ENCODE data around the gene TNFSF11. TPM values are rescaled to one million over a fixed set of nuclear protein-coding genes. Genes with fewer than 3 reads are reported as not detected.

TNFSF11 gene
- total and polyA plus RNA-seq, 2 donors (not counting 3 experiments of a cell fraction or from before 2014, with no cell fraction given), result not detected

- Histone ChIP-seq H3K4me3 (replicated peaks in 1 of 3; ENCODE audit: insufficient read depth in 1 of 3, low read depth in 1 of 3, low read length in 3 of 3) (no peak overlapping the region), H3K4me2 (ENCODE audit: insufficient read depth, low read length) (no peak overlapping the region), H3K4me1 (ENCODE audit: control insufficient read depth, extremely low read depth, insufficient read depth, low read length) (no peaks in the 10 kb centered on the region), H3K9ac (replicated peaks; ENCODE audit: extremely low read depth, insufficient read depth, low read length) (no peak overlapping the region), H3K9me3 (replicated peaks; ENCODE audit: control insufficient read depth, insufficient read depth, low read length) (no peaks in the 10 kb centered on the region), H3K27ac (ENCODE audit: insufficient read depth, low read depth, low read length) (no peak overlapping the region), H3K79me2 (ENCODE audit: control insufficient read depth, insufficient read depth, low read length) (no peaks in the 10 kb centered on the region), H4K20me1 (replicated peaks; ENCODE audit: control insufficient read depth, extremely low read depth, insufficient read depth, low read length) (no peaks in the 10 kb centered on the region), H3K36me3 (ENCODE audit: control insufficient read depth in 2 of 2, extremely low read depth in 1 of 2, insufficient read depth in 2 of 2, low read length in 2 of 2) (no peaks in the 10 kb centered on the region), H3K9me1 (replicated peaks; ENCODE audit: control insufficient read depth, extremely low read depth, insufficient read depth, low read length) (no peaks in the 10 kb centered on the region), H3K27me3 (ENCODE audit: control insufficient read depth in 2 of 2, insufficient read depth in 2 of 2, low read length in 2 of 2) (peaks cover 5 to 8% of the 10 kb centered on the region in 2 experiments), H2AFZ (ENCODE audit: low read depth, low read length) (no peak overlapping the region)
- ChIA-PET CTCF (no interaction called here), POLR2A (no interaction called here)
- FAIRE-seq, result no peak
- BruUV-seq (replicated peaks), result no TSS peak
- DNase-seq (ENCODE audit: low read depth, low spot score), result no peak
- dilution Hi-C loops (cut with MboI; ENCODE audit: extremely low pct_ligation_motif_present, low sequenced_read_pairs) (no loop called here), intact Hi-C loops (cut with micrococcal nuclease) (no loop called here)
- TF ChIP-seq MYC (IDR thresholded peaks at IDR 0.05; ENCODE audit: low read depth, low read length), result no peak
- no peak for TF ChIP-seq CTCF (IDR thresholded peaks at IDR 0.05; ENCODE audit: extremely low read depth in 1 of 2, insufficient read depth in 1 of 2, low read depth in 1 of 2, low read length in 2 of 2)
- no peak for TF ChIP-seq GATA2 (IDR thresholded peaks at IDR 0.05; ENCODE audit: insufficient read depth, insufficient read length, low read depth, low read length)
- TF ChIP-seq, protein P1, sequence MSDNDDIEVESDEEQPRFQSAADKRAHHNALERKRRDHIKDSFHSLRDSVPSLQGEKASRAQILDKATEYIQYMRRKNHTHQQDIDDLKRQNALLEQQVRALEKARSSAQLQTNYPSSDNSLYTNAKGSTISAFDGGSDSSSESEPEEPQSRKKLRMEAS (IDR thresholded peaks at IDR 0.05; ENCODE audit: insufficient read depth, insufficient read length), result no peak
- no peak for TF ChIP-seq EZH2 (IDR thresholded peaks at IDR 0.05; ENCODE audit: borderline replicate concordance, low read depth, low read length, severe bottlenecking)
- TF ChIP-seq POLR2A (IDR thresholded peaks at IDR 0.05; ENCODE audit: low read depth, low read length), result no peak
- TF ChIP-seq JUN (IDR thresholded peaks at IDR 0.05; ENCODE audit: borderline replicate concordance, insufficient read depth, insufficient read length, low read depth), result no peak
- TF ChIP-seq FOS (IDR thresholded peaks at IDR 0.05; ENCODE audit: borderline replicate concordance, insufficient read depth, low read length), result no peak
- no peak for TF ChIP-seq POLR2AphosphoS5 (IDR thresholded peaks at IDR 0.05; ENCODE audit: insufficient read depth, low read depth, low read length)
These were observed 29.0 kb downstream of the TNFSF11 start for GRCh38 chr13:42602906-42603305.
